HepG2 (cell line): ENCODE measurements around the gene JAGN1. TPM values are rescaled to one million over a fixed set of nuclear protein-coding genes. Genes with fewer than 3 reads are reported as not detected.
A peak's percentile ranks its signal among the peaks of the same experiment; 100 is the strongest.

Experiments
- ATF7-NPFF ChIP-seq: sonication (generic); formaldehyde crosslinking; IDR thresholded peaks from 2 replicates; pipeline ENCODE4 v1.8.1; 2023; ENCODE audit warnings: mild to moderate bottlenecking, low read depth, missing genetic modification reagents, moderate library complexity
- ELF3 ChIP-seq: IDR thresholded peaks from 2 replicates; pipeline ENCODE4 v1.6.1; 2016; ENCODE audit warnings: missing genetic modification reagents, missing compliant biosample characterization
- HMG20A ChIP-seq: IDR thresholded peaks from 2 replicates; pipeline ENCODE4 v1.6.1; 2016; ENCODE audit warnings: borderline replicate concordance
- IRF2 ChIP-seq: IDR thresholded peaks from 2 replicates; pipeline ENCODE4 v1.6.1; 2018; ENCODE audit warnings: missing genetic modification reagents, missing compliant biosample characterization
- ISL2 ChIP-seq: sonication (generic); formaldehyde crosslinking; IDR thresholded peaks from 2 replicates; pipeline ENCODE4 v1.5.0; 2020; ENCODE audit warnings: missing genetic modification reagents
- SMC3 ChIP-seq: IDR thresholded peaks from 2 replicates; pipeline ENCODE4 v1.6.1; 2011; ENCODE audit warnings: low read length, improper control_type of control experiment
- SP1 ChIP-seq, 2 experiments: fragments of 450-650 bp in 1 of 2; sonication (generic) in 1 of 2; formaldehyde crosslinking in 1 of 2; IDR thresholded peaks; 2 replicates each; pipeline versions ENCODE4 v1.4.0 to v1.6.1; 2016 to 2020; ENCODE audit warnings: missing genetic modification reagents in 1 of 2
- SP4 ChIP-seq: sonication (generic); formaldehyde crosslinking; IDR thresholded peaks from 2 replicates; pipeline ENCODE4 v1.8.1; 2023; ENCODE audit warnings: mild to moderate bottlenecking, missing genetic modification reagents
- U2AF1 ChIP-seq: fragments of 200-400 bp; formaldehyde crosslinking; optimal IDR thresholded peaks from 2 replicates; pipeline ENCODE3; 2017; ENCODE audit warnings: mild to moderate bottlenecking, low read depth, low read length
- ZNF569 ChIP-seq: sonication (generic); formaldehyde crosslinking; IDR thresholded peaks from 2 replicates; pipeline ENCODE4 v1.5.0; 2020; ENCODE audit warnings: mild to moderate bottlenecking, missing genetic modification reagents, moderate library complexity, borderline replicate concordance
- ZNF768 ChIP-seq: sonication (generic); formaldehyde crosslinking; IDR thresholded peaks from 2 replicates; pipeline ENCODE4 v1.4.0; 2020; ENCODE audit warnings: missing genetic modification reagents
- polyA plus RNA-seq, 8 experiments: library from polyadenylated mRNA; depleted of rRNA in 3 of 8; stranded (reverse) in 7 of 8; unstranded in 1 of 8; fragments of >200 nt; fragmentation: Illumina TruSeq in 4 of 8; extraction: Trizol in 4 of 8; gene quantifications; 2 replicates each; pipeline versions ENCODE4 v1.2.1 to v1.2.3, GENCODE V29; 2011 to 2016; ENCODE audit warnings: low read depth in 4 of 8, missing spikeins in 1 of 8, mixed read lengths in 1 of 8; ENCODE audit not compliant: insufficient read depth in 1 of 8
- total RNA-seq, 5 experiments: library from RNA; depleted of rRNA; stranded (reverse); fragments of >200 nt; fragmentation: Illumina TruSeq; extraction: Trizol; gene quantifications; 2 replicates each; pipeline ENCODE4 v1.2.3, GENCODE V29; 2016; ENCODE audit warnings: low read depth in 1 of 5
- TF ChIP-seq, protein P1 (sequence below): sonication (generic); formaldehyde crosslinking; IDR thresholded peaks from 2 replicates; pipeline ENCODE4 v1.4.0; 2020; ENCODE audit warnings: missing genetic modification reagents, borderline replicate concordance
- TF ChIP-seq, protein P2 (sequence below): sonication (generic); formaldehyde crosslinking; IDR thresholded peaks from 2 replicates; pipeline ENCODE4 v1.4.0; 2020; ENCODE audit warnings: missing genetic modification reagents
- TF ChIP-seq, protein P3 (sequence below): sonication (generic); formaldehyde crosslinking; IDR thresholded peaks from 2 replicates; pipeline ENCODE4 v1.4.0; 2020; ENCODE audit warnings: missing genetic modification reagents
- TF ChIP-seq, protein P4 (sequence below): IDR thresholded peaks from 2 replicates; pipeline ENCODE4 v1.6.1; 2016; ENCODE audit warnings: missing genetic modification reagents, missing compliant biosample characterization
- TF ChIP-seq, protein P5 (sequence below): sonication (generic); formaldehyde crosslinking; IDR thresholded peaks from 2 replicates; pipeline ENCODE4 v1.5.1; 2020; ENCODE audit warnings: mild to moderate bottlenecking, moderate library complexity, missing genetic modification reagents

JAGN1 gene
- total and polyA plus RNA-seq, 2 of the 13 experiments (the other 11 are each of a cell fraction or from before 2014, with no cell fraction given), result 49.9 to 50.9 TPM

DNA sequence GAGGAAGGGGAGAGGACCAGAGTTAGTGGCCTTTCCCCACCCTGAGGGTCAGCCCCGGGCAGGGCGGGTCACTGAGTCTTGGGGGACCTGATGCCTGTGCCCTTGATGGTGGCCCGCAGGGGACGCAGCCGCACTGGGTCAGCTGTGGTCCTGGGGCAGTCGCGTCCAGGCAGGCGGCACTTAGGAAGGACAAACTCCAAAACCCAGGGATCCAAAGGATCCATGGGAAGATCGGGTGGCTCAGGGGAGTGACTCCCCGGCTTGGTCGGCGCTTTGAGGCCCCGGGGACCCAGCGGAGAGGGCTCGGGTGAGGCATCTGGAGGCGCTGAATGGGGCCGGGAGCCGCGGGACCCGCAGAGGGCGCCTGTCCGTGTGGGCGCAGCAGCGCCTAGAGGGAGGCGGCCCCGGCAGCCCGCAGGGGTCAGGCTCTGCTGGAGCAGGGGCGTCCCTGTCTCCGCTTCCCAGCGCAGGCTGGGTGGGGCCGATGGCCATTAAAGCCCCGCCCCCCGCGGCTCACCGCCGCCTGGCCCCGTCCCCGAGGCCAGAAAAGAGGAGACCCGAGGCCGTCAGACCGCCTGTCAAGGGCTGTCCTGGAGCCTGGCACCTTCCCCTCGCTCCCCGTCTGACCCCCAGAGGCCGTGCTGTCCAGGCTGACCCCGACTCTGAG is 27.9 kb upstream of the JAGN1 start (continued):
- TF ChIP-seq, protein P1, sequence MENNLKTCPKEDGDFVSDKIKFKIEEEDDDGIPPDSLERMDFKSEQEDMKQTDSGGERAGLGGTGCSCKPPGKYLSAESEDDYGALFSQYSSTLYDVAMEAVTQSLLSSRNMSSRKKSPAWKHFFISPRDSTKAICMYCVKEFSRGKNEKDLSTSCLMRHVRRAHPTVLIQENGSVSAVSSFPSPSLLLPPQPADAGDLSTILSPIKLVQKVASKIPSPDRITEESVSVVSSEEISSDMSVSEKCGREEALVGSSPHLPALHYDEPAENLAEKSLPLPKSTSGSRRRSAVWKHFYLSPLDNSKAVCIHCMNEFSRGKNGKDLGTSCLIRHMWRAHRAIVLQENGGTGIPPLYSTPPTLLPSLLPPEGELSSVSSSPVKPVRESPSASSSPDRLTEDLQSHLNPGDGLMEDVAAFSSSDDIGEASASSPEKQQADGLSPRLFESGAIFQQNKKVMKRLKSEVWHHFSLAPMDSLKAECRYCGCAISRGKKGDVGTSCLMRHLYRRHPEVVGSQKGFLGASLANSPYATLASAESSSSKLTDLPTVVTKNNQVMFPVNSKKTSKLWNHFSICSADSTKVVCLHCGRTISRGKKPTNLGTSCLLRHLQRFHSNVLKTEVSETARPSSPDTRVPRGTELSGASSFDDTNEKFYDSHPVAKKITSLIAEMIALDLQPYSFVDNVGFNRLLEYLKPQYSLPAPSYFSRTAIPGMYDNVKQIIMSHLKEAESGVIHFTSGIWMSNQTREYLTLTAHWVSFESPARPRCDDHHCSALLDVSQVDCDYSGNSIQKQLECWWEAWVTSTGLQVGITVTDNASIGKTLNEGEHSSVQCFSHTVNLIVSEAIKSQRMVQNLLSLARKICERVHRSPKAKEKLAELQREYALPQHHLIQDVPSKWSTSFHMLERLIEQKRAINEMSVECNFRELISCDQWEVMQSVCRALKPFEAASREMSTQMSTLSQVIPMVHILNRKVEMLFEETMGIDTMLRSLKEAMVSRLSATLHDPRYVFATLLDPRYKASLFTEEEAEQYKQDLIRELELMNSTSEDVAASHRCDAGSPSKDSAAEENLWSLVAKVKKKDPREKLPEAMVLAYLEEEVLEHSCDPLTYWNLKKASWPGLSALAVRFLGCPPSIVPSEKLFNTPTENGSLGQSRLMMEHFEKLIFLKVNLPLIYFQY (CRISPR knock-in tag), result peak; percentile 36; the same call in 1 of the 2 replicates
- TF ChIP-seq, protein P2, sequence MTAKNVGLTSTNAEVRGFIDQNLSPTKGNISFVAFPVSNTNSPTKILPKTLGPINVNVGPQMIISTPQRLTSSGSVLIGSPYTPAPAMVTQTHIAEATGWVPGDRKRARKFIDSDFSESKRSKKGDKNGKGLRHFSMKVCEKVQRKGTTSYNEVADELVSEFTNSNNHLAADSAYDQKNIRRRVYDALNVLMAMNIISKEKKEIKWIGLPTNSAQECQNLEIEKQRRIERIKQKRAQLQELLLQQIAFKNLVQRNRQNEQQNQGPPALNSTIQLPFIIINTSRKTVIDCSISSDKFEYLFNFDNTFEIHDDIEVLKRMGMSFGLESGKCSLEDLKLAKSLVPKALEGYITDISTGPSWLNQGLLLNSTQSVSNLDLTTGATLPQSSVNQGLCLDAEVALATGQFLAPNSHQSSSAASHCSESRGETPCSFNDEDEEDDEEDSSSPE (CRISPR knock-in tag), result peak; percentile 39; the same call in 1 of the 2 replicates
- TF ChIP-seq HMG20A (peak; percentile 35; the same call in 1 of the 2 replicates), SMC3 (peak; percentile 44; the same call in 1 of the 2 replicates), ISL2 (CRISPR knock-in tag) (peak; percentile 78), U2AF1 (no peak), ELF3 (peak; percentile 49), SP4 (CRISPR knock-in tag) (peak; percentile 56; the same call in 1 of the 2 replicates), ZNF768 (CRISPR knock-in tag) (0 out of 2 replicates have a peak, but pooled peaks have one; percentile 39), ATF7-NPFF (CRISPR knock-in tag) (peak; percentile 55; the same call in 1 of the 2 replicates), IRF2 (peak; percentile 62; the same call in 1 of the 2 replicates), SP1 (IDR thresholded peaks at IDR 0.05) (no peak), SP1 (CRISPR knock-in tag; IDR thresholded peaks at IDR 0.05) (peak; percentile 25; the same call in 1 of the 2 replicates), ZNF569 (CRISPR knock-in tag) (no peak)
- TF ChIP-seq, protein P3, sequence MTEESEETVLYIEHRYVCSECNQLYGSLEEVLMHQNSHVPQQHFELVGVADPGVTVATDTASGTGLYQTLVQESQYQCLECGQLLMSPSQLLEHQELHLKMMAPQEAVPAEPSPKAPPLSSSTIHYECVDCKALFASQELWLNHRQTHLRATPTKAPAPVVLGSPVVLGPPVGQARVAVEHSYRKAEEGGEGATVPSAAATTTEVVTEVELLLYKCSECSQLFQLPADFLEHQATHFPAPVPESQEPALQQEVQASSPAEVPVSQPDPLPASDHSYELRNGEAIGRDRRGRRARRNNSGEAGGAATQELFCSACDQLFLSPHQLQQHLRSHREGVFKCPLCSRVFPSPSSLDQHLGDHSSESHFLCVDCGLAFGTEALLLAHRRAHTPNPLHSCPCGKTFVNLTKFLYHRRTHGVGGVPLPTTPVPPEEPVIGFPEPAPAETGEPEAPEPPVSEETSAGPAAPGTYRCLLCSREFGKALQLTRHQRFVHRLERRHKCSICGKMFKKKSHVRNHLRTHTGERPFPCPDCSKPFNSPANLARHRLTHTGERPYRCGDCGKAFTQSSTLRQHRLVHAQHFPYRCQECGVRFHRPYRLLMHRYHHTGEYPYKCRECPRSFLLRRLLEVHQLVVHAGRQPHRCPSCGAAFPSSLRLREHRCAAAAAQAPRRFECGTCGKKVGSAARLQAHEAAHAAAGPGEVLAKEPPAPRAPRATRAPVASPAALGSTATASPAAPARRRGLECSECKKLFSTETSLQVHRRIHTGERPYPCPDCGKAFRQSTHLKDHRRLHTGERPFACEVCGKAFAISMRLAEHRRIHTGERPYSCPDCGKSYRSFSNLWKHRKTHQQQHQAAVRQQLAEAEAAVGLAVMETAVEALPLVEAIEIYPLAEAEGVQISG (CRISPR knock-in tag), result peak; percentile 93
- TF ChIP-seq, protein P4, sequence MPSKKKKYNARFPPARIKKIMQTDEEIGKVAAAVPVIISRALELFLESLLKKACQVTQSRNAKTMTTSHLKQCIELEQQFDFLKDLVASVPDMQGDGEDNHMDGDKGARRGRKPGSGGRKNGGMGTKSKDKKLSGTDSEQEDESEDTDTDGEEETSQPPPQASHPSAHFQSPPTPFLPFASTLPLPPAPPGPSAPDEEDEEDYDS (CRISPR knock-in tag), result peak; percentile 79
- TF ChIP-seq, protein P5, sequence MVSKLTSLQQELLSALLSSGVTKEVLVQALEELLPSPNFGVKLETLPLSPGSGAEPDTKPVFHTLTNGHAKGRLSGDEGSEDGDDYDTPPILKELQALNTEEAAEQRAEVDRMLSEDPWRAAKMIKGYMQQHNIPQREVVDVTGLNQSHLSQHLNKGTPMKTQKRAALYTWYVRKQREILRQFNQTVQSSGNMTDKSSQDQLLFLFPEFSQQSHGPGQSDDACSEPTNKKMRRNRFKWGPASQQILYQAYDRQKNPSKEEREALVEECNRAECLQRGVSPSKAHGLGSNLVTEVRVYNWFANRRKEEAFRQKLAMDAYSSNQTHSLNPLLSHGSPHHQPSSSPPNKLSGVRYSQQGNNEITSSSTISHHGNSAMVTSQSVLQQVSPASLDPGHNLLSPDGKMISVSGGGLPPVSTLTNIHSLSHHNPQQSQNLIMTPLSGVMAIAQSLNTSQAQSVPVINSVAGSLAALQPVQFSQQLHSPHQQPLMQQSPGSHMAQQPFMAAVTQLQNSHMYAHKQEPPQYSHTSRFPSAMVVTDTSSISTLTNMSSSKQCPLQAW (CRISPR knock-in tag), result peak; percentile 65; the same call in 1 of the 2 replicates
